MM.1S (cell line): ENCODE data around the gene PLEKHJ1.
A peak's percentile ranks its signal among the peaks of the same experiment; 100 is the strongest.

Source experiments
- CTCF ChIP-seq: fragments of 300-600 bp; sonication (generic); IDR thresholded peaks from 2 replicates; pipeline ENCODE4 v1.5.1; 2016; ENCODE audit warnings: antibody characterized with exemption, low read length, mixed read lengths
- EZH2 ChIP-seq: fragments of 300-600 bp; sonication (generic); optimal IDR thresholded peaks from 2 replicates; pipeline ENCODE3; 2017; ENCODE audit warnings: low read depth, mild to moderate bottlenecking, antibody characterized with exemption, low read length, mixed read lengths

DNA sequence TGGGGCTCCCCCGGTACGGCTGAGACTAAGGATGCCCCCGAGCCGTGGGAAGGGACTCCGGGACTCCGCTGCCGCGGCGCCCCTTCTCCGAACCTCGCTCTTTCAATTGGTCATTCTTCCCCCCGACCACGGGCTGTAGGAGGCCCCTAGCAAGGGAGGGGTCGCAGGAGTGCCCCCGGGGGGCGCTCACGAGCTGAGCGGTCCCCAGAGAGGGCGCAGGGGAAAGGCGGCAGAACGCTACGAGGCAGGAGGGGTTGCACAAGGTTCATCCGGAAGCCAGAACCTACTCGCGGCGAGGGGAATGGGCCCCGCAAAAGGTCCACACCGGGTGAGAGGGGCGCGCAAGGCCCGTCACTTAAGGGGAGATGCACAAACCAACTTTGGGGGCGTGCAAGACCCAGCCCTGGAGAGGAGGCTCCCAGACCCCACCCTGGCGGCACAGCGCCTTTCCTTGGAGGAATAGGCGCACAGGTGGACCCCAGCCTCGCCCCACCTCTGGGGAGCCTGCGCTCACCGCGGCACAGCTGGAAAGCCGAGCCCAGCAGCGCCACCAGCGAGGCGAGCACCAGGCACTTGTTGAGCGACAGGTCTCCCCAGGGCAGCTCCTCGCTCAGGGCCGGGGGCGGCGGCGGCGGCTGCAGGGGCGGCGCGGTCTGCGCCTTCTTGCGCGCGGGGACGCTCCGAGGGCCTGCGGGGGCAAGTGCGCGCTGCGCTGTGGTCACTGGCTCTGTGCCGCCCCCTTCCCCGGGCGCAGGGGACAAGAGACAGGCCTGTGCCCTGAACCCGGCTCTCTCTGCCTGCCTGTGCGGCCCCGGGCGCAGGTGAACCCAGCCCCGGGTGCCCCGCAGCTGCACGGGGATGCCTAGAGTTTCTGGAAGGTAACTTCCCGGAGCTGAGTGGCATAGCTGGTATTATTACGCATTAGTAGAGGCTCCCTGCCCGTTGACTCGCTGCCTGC lies 17.3 kb upstream of the PLEKHJ1 start:
- TF ChIP-seq CTCF (peak; percentile 13; the same call in 1 of the 2 replicates), EZH2 (no peak)
